Hematopoietic multipotent progenitor cell treated with erythropoietin and hydrocortisone succinate and interleukin-3 and kit ligand, for 17 days (in vitro differentiated cells): ENCODE measurements around the gene MINDY4.
A peak's percentile ranks its signal among the peaks of the same experiment; 100 is the strongest.

ENCODE experiments used
- DNase-seq: peaks from one replicate; pipeline ENCODE4 v3.0.0-alpha.2; 2015; ENCODE audit warnings: low spot score

The MINDY4 gene

DNA sequence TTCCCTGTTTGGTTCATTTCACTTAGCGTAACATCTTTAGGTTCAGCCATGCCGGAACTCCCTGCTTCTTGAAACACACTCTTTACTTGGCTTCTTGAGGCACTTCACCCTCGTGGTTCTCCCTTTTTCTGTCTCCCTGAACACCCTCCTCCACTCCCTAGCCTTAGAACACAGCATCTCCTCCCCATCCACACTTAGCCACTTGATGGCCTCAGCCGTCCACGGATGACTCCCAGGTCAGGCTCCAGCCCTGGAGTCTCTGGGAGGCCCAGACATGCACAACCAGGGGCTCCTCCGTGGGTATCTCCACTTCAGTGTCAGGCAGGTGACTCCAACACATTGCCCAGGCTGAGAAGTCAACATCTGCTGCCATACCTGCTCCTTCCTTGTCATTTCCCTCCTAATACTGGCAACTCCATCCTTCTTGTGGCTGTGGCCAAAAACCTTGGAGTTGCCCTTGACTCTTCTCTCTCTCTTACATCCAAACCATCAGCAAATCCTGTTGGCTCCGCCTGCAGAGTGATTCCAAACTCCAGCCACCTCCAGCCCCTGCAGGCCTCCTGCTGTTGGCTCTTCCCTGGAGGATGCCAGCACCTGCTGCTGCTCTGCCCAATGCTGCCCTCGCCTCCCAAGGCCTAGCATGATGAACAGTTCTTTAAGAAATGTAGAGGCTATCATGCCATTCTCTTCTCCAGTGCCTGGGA is 27.7 kb upstream of the MINDY4 start:
- DNase-seq, result no peak

DNA sequence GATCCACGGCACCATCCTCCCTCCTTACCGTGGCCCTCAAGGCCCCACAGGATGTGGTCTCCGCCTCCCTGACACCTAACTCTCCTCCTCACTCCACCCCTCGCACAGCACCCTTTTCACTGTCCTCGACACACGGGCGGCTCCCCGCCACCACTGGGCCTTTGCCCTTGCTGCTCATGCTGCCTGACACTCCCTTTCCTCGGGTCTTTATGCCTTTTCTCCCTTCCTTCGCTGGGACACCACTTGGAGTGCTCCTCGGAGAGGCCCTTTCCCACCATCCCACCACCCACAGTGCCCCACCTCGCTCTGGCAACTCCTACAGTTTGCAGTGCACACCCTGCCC is 27.2 kb upstream of the MINDY4 start:
- DNase-seq, result no peak

DNA sequence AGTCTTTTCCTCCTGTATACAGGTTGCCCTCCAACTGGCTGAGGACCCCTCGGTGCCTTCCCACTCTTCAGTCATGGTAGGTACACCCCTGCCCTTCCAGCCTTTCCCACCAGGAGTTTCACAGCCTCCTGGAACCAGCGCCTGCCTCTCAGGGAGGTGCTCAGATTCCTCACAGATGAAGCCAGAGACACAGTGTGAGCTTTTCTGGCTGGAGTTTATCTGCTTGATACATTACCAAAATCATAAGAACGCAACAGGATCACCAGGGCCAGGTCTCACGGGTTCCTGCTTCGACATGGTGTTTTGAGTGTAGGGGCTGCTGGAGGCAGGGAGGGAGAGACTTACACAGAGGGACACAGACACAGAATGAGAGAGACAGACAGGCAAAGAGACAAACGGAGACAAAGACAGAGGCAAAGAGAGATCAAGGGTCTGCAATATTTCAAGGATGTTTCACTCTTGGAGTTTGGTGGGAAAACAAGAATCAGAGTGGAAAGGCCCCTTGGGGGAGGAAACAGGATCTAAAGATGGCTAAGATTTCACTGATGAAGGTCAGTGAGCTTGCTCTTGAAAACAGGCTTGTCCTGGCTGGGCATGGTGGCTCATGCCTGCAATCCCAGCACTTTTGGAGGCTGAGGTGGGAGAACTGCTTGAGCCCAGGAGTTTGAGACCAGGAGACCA is 25.8 kb upstream of the MINDY4 start:
- no peak for DNase-seq

DNA sequence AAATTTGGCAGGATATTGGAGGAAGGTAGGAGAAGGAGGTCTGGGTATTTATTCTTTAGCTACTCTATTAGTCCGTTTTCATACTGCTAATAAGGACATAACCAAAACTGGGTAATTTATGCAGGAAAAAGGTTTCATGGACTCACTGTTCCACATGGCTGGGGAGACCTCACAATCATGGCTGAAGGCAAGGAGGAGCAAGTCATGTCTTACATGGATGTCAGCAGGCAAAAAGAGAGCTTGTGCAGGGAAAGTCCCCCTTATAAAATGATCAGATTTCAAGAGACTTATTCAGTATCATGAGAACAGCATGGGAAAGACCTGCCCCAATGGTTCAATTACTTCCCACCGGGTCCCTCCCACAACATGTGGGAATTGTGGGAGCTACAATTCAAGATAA is 21.2 kb upstream of the MINDY4 start:
- no peak for DNase-seq

DNA sequence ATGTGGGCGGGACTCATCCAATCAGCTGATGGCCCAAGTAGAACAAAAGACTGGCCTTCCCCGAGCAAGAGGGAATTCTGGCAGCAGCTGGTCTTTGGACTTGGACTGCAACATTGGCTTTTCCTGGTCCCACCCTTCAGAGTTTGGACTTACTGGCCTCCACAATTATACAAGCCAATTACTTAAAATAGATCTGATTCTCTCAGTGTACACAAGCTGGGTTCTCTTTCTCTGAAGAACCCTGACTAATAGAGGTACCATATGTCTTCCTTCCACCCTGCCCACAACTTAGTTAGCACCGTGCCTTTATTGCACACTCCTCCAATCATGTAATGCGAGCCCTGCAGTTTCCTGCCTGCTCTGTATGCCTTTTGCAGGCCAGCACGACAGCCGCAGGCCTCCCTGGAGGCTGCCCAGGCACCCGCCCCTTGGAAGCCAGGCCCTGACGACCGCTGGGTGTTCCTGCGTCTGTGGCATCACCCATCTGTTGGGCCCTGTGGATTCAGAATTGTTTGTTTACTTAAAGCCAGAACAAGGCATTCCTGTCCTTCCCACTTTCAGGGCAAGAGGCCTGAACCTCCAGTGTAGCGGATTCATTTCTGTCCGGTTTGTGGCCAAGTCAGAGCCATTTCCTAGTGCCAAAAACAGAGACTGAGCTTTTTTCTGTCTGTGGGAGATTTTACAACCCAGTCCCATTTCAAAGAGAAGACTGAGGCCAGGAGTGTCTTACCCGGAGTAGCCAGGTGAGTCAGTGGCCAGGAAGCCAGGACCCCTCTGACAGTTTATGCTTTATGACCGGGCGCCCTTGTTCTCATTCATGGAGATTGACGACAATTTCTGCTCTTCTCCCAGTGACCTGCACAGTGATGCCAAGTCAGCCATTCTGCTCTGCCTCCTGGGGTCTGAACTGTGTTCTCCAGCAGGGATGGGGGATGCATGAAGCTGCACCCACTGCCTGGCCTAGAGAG is 20.2 kb upstream of the MINDY4 start:
- DNase-seq, result no peak

DNA sequence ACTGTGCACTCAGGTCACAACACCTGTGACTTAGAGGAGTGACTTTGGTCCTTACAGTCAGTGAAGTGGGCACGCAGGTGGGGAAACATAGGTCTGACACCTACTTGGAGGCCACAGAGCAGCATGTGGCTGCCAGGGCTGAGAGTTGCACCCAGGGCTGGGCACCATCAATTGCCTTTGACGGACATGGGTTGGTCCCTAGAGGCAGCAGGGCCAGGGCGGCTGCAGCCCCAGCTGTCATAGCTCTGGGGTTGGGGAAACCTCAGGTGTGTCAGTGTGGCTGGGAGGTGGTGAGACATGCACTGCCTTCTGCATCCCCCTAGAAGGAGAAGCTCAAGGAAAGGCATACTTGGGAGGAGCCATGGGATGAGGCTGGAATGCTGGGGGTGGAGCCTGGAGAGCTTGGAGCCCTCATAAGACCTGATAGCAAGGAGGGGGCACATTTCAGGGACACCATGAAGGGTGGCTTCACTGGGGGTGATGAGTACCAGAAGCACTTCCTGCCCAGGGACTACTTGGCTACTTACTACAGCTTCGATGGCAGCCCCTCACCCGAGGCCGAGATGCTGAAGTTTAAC is 19.4 kb upstream of the MINDY4 start, which contains the start of gene INMT:
INMT (plus strand) TSS at position 440 of the 578 bp plus-strand sequence; CDS start at position 456, 16 bp downstream.
- DNase-seq, result no peak

DNA sequence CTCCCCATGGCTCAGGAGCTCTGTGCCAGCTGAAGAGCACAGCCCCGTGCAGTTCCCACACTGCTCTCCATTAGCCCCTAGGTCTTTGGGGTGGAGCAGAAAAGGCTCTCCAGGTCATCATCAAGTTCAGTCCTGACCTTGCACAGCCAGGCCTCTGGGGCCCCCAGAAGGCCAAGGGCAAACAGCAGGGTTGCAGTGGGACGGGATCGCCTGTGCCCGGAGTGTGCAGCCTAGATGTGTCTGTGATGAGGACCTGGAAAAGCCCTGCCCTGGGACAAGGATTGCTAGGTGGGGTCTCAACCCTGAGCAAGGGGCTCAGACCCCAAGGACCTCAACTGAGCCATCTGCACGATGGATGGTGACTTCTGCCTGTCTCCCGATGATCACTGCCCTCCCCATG is 18.7 kb upstream of the MINDY4 start:
- no peak for DNase-seq

DNA sequence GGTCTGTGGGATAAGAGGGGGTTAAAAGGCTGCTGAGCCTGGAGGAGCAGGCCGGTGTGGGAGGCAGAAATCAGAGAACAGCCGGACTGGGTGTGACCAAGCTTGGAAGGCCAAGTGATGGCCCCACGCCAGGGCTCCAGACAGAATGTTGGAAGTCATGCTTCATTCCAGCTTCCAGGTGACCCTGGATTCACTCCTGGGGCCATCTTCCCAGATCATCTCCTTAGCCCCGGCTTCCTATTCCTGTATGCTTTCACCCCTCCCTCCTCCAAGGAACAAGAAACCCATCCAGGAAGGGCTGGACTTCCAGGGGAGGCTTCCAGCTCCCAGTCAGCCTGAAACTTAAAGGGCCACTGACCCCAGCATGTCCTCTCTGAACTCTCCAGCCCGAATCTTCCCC is 18.2 kb upstream of the MINDY4 start:
- no peak for DNase-seq

DNA sequence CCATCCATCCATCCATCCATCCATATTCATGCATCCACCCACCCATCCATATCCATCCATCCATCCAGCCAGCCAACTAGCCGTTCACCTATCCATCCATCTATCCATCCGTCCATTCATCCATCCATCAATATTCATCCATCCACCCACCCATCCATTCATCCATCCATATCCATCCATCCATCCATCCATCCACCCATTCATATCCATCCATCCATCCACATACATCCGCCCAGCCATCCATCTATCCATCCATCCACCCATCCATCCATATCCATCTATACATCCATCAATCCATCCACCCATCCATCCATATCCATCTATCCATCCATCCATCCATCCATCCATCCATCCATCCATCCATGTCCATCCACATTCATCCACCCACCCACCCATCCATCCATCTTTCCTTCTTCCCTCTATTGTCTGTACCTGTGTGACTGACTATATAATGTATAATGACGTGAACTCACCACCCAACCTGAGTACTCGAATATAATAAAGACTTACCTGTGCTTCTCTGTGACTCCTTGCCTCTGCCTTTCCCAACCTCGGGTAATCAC is 16.8 kb upstream of the MINDY4 start:
- no peak for DNase-seq

DNA sequence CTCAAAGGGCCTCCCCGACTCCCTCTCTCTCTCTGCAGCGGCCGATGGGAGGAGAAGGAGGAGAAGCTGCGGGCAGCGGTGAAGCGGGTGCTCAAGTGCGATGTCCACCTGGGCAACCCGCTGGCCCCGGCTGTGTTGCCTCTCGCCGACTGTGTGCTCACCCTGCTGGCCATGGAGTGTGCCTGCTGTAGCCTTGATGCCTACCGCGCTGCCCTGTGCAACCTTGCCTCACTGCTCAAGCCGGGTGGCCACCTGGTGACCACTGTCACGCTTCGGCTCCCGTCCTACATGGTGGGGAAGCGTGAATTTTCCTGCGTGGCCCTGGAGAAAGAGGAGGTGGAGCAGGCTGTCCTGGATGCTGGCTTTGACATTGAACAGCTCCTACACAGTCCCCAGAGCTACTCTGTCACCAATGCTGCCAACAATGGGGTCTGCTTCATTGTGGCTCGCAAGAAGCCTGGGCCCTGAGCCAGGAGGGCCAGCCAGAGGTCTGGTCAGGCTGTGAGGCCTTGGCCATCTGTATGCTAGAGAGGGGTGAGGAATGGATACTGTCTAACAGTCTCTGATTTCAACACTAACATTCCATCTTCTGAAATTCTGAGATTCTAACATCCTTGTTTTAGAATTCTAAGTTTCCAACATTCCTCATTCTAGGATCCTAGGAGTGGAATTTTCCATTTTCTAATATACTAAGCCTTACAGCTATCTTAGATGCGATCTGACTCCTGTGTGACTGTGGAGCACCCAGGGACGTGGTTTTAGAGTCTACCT is 15.6 kb upstream of the MINDY4 start:
- DNase-seq, result no peak

DNA sequence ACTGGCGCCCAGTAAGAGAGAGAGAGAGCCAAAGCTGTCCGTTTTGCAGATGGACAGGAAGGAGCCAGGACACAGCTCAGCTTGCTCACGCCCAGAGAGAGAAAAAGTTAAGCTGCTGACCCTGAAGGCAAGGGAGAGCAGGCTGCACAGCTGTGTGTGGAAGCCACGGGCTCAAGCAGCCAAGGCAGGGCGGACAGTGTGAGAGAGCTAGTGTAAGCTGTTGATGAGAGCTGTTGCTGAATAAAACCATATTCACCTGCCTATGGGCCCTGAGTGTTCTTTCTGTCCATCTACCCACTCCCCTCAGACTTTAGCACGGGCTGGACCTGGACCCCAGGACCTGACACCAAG is 13.9 kb upstream of the MINDY4 start:
- DNase-seq, result no peak

DNA sequence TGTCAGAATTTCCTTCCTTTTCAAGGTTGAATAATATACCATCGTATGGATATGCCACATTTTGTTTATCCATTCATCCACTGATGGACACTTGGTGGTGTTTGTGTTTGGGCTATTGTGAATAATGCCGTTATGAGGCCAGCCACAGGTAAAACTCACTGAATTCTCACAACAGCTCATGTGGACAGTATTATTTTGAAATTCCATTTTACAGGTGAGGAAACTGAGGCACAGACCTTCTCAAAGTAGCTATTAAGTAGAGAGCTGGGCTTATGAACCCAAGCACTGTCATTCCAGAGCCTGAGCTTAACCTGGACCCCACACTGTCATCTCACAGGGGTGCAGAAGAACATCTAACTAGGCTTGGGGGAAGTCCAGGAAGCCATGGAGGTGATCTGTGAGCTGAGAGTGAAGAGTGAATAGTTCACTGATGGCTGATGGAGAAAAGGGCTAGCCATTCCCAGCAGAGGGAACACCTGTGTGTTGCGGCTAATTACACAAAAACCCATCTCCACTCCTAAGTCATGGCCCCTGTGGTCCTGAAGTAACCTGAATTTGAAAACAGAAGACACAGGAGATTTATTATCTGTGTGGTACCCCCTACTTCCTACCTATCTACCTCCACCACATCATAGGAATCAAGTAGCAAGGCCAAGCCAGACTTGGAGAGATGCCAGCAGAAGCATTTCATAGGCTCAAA is 10.6 kb upstream of the MINDY4 start:
- no peak for DNase-seq

DNA sequence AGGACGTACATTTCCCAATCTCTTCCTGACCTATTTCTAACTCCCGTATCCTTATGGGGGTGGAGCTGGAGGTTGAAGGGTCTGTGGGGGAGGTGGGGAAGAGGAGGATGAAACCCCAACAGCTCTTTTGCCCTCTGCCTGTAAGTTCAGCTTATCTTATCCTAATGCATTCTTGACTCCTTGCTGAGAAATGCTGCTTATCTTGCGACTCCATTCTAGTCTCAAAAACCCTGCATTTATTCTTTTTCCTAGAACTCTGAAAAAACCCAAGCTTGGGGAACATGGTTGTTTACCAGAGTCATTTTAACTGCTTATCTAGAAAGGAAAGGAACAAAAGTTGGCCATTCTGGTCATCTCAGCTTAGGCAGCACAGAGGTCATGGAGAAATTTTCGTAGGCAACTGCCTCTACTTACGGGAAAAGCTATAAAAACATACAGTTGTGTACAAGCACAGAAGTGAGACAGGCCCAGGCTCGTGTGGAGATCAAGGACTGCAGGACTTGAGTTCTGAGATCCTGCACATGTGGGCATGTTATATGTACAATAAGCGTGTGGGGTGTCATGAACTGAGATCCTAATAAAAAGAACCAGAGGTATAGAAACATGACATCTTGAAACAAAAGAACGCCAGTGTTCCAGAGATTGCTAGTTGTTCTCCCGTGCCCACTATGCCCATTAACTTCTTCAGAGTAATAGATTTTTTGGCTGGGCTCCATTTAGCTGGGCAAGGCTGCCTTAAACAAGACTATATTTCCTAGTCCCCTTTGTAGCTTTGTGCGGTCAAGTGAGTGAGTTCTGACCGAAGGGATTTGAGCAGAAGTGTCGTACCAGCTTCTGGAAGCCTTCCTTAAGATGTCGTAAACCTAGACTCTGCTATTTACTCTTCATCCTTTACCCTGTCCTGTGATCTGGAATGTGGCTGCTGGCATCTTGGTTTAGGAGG is 9.7 kb upstream of the MINDY4 start:
- peak; percentile 39 for DNase-seq

DNA sequence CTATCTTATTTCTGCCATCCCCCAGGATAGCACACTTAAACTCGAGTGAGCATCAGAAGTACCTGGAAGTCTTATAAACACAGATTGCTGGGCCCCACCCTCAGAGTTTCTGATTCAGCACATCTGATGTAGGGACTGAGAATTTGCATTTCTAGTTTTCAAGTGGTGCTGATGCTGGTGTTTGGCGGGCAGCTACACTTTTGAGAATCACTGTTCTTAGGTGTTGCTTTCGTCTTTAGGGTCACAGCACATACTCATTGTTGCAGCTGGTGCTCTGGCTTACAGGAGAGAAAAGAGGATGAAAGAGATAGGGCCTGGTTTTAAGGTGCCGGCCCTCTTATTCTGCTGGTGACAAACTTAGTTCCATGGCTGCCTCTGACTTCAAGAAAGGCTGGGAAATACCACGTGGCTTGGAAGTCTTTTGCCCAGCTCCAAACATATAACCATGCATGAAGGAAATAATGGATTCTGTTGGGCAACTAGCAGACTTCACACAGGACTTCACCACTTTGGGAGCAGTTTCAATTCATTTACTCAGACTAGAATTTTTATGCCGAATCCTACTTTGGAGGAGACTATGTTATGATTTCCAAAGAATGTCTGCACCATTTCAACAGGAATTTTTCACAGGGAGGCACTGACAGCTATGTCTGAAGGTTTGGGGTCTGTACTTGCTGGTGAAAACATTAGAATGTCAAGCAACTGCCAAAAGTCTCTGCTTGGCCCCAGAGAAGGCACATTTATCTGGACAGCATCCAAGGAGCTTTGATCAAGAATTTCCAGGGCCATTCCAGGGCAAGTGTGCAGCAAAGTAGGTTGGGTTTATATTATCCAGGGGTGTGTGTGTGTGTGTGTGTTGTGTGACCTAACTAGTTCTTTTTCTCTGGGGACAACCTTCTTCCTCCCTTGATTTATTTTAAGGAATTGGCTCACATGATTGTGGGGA is 6.9 kb upstream of the MINDY4 start:
- no peak for DNase-seq

DNA sequence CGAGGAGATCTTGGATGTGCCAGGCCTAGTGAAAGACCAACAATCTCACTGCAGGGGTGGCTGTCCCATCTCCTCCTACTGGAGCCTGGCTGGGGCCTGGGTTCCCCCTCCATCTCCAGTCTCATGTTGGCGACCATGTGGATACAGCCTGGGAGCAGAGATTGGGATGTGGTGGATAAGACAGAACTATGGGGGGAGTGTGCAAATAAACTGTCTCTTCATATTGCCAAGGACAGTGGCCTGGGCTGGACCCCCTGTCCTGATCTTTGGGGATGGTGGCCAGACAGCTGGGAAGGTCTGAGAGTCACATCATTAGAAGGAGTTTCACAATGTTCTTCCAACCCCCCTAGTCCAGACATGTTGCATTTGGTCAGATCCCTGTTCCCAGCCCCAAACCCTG is 5.8 kb upstream of the MINDY4 start:
- DNase-seq, result no peak

DNA sequence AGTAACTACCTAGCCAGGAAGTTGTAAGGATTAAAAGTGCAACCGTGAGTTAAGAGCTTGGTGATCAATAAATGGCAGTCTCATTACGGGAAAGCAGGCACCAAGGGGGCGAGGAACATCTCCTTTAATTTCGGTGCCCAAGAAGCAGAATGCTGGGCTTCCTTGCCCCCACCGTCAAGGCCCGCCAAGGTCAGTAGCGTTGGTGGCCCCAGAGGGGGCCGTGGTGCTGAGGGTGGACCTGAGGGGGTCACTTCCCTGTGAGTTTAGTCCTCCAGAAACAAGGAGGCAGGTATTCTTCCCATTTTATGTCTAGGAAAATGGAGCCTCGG is 408 bp upstream of the MINDY4 start:
- no peak for DNase-seq

DNA sequence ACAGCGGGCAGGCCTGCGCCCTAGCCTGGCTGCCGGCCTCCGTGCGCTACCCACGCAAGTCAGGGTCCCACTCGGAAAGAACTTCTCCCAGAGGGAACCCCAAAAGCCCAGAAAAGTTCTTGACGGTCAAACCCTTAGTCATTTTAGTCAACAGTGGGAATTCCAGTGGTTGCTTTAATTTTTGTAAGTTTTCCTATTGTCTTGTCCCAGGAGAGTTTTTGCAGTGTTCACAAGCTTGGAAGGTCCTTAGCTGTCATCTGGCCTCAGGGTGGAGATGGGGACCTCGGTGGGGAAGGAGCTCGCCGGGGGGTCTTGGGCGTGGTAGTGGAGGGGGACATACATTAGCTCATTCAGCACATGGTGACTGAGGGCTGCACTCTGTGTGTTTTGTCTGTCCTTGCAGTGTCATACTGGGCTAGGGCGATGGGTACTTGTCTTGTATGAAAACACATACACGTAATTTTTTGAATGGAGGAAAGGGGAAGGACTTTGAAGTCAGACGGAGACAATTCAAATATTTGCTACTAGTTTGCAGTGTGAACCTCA is 736 bp downstream of the MINDY4 start:
- no peak for DNase-seq

DNA sequence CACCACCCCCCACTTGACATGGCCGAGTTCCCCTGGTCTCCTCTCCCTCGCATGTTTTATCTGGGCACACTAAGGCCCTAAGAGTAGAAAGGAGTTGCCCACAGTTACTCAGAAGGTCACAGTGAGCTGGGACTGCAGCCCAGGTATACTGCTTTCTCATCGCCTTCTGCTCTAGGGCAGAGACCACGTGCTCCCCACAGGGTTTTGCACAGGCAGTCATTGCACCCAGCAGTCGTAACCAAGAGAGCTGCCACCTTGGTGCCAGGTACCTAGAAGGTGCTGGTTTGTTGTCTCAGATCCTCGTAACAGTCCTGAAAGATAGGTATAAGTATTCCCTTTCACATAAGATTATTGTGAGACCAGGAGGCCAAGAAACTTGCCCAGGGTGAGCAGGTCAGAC is 1.8 kb downstream of the MINDY4 start:
- DNase-seq, result no peak
